Esophagus muscularis mucosa (tissue), 3 donors: ENCODE data around the gene SLIT1.

ENCODE experiments used
- POLR2A ChIP-seq: fragments of 450-650 bp; IDR thresholded peaks from one replicate; pipeline ENCODE4 v1.6.1; 2017; ENCODE audit warnings: antibody characterized with exemption, moderate library complexity, mild to moderate bottlenecking, low read depth
- TF ChIP-seq, protein P1 (sequence below), 3 experiments: fragments of 200-600 bp in 2 of 3; fragments of 450-650 bp in 1 of 3; sonication (generic) in 2 of 3; IDR thresholded peaks; one replicate each; pipeline ENCODE4 v1.5.1; 2017 to 2019; ENCODE audit warnings: antibody characterized with exemption in 3 of 3, mild to moderate bottlenecking in 2 of 3, moderate library complexity in 1 of 3

- no peak for TF ChIP-seq POLR2A
- TF ChIP-seq, protein P1, sequence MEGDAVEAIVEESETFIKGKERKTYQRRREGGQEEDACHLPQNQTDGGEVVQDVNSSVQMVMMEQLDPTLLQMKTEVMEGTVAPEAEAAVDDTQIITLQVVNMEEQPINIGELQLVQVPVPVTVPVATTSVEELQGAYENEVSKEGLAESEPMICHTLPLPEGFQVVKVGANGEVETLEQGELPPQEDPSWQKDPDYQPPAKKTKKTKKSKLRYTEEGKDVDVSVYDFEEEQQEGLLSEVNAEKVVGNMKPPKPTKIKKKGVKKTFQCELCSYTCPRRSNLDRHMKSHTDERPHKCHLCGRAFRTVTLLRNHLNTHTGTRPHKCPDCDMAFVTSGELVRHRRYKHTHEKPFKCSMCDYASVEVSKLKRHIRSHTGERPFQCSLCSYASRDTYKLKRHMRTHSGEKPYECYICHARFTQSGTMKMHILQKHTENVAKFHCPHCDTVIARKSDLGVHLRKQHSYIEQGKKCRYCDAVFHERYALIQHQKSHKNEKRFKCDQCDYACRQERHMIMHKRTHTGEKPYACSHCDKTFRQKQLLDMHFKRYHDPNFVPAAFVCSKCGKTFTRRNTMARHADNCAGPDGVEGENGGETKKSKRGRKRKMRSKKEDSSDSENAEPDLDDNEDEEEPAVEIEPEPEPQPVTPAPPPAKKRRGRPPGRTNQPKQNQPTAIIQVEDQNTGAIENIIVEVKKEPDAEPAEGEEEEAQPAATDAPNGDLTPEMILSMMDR (IDR thresholded peaks at IDR 0.05): no peak
Observed at GRCh38 chr10:97138846-97139245, 46.9 kb downstream of the SLIT1 start.
